Adipose tissue (tissue), 3 donors: ENCODE measurements around the gene PIAS3. TPM values are rescaled to one million over a fixed set of nuclear protein-coding genes. Genes with fewer than 3 reads are reported as not detected.
A peak's percentile ranks its signal among the peaks of the same experiment; 100 is the strongest.

ENCODE experiments used
- H3K27ac ChIP-seq: one replicate; pipeline ENCODE4 v1.5.1; 2013; ENCODE audit warnings: low read depth, low read length
- WGBS, 3 donors: extraction: QIAGEN DNeasy Blood & Tissue Kit; methylation state at CpG; one replicate each; pipeline ENCODE4 v1.1.7; 2013; 5-methylcytosine and 5-hydroxymethylcytosine counted together
- polyA plus RNA-seq, 3 donors: library from polyadenylated mRNA; stranded (reverse); fragments of 200-250 nt; gene quantifications; one replicate each; pipeline ENCODE4 v1.2.3, GENCODE V29; 2013
- donor health status: healthy with polysubstance abuse.
- donor health status: Bipolar disorder and iron deficiency.
- donor health status: healthy.

PIAS3 gene
- 10 to 100 TPM; 12.0 to 21.7 (median 17.4) TPM for polyA plus RNA-seq

DNA sequence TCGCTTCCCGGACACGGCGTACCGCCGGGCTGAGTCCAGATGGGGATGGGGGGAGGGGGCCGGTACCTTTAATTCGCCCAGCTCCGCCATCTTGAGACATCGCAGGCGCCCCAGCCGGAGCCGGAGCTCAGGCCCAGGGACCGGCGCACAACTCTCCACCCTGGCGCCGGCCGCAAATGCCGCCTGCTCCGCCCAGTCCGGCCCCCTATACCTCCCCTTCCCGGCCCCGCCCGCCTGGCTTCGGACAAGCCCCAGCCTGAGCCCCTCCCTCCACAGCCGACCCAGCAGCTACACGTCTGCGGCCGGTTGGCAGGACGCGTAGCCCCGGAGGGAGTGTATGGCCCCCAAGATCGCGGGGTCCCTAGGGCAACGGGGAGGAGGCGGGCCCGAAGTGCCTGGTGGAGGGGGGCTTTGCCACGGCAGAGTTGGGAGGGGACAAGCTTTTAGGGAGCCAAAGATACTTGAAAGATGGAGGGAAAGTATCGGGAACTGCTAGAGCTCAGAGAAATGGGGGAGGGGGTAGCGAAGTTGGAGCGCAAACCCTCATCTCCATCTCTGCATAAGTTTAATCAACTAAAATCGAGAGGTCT, at the start of gene PIAS3:
PIAS3 (minus strand) TSS at position 181 of the 590 bp plus-strand sequence; CDS start at position 90, 91 bp downstream.
- 1% methylated on average over 33 to 42 of the region's 42 CpGs for WGBS, 3 donors

GRCh38 chr1:145908653-145909052, 49.8 kb upstream of the PIAS3 start:
- WGBS, 3 donors: 54 to 67% (median 67%) methylated on average over 1 of the region's 1 CpG
- H3K27ac ChIP-seq: no peak overlapping the region

More for the DNA sequence above, at the start of gene PIAS3:
- peak within 1 kb of the TSS; percentile 9 for H3K27ac ChIP-seq

DNA sequence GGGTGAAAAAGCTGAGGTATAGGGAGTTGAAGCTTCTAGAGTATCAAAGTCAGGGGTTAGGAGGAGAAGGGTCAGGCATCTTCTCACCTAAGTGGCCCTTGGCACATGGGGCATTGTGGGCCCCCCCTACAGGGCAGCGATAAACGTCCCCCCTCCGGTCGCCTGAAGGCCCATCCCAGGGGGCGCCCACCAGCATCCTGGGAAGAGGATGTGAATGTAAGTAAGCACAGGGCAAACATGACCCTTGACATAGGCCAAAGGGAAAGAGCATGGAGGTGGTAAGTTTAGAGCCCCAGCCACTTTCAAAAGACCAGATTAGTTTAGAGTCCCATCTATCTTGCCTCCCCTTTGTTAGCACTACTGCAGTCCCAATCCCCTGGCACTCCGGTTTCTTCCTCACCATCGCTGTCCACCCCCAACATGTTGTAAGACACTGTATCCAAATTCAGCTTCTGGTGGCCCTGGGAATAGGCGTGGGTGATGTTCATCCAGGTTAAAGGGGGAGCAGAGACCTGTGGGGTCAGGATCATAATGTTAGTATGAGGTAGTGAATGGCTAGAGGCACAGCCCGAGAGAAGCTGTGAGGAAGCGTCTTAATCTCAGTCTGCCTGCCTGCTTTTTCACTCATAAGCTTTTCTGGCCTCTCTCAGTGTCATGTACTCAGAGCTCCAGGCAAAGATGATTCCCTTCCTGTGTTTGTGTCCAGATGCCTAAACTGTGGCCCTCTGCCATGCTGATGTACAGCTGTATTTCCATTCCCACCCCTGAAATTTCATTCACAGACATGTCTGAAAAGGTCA, 48.3 kb upstream of the PIAS3 start:
- WGBS, 3 donors: 69 to 83% (median 74%) methylated on average over 9 to 10 of the region's 10 CpGs
- H3K27ac ChIP-seq: no peak overlapping the region

- 84 to 92% (median 89%) methylated on average over 12 of the region's 12 CpGs for WGBS, 3 donors
- no peak overlapping the region for H3K27ac ChIP-seq
Observed at GRCh38 chr1:145901312-145902021, 42.6 kb upstream of the PIAS3 start.

DNA sequence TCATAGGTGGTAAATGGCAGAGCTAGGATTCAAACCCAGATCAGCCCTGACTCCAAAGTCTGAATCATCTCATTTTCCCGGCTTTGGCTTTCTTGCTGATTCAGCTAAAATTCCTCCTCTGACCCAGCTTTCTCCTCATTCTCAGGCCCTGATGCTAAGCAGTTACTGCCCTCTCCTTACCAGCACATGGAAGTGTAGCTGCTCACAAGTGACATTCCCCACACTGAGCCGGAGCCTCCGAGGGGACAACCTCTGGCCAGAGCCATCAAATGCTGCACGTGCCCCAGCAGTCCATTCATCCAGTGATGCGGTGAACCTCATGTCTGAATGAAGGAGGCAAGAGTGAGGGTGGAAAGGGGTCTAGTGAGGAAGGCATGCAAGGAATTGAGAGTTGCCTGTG, 39.9 kb upstream of the PIAS3 start:
- H3K27ac ChIP-seq: no peak overlapping the region
- WGBS, 3 donors: 81 to 90% (median 88%) methylated on average over 5 of the region's 5 CpGs

GRCh38 chr1:145897969-145898368, 39.1 kb upstream of the PIAS3 start:
- H3K27ac ChIP-seq: no peak overlapping the region
- WGBS, 3 donors: 62 to 91% (median 89%) methylated on average over 1 of the region's 1 CpG

DNA sequence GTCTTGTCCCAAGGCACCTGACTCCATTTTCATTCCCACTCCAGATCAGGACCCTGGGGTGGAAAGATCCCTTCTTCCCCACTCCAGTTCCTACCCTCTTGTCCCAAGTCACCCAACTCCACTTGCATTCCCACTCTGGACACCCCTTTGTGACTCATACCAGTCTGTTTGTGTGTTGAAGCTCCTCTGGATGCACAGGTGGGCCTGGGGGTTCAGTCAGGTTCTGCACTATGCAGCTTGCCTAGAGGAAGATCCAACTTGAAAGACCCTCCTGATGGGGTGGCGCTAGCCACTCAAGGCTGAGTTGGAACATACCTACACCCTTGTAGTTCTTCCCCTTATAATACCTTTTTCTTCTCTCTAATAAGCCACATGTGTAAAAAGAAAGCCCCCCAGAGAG, 36.6 kb upstream of the PIAS3 start:
- H3K27ac ChIP-seq: no peak overlapping the region

DNA sequence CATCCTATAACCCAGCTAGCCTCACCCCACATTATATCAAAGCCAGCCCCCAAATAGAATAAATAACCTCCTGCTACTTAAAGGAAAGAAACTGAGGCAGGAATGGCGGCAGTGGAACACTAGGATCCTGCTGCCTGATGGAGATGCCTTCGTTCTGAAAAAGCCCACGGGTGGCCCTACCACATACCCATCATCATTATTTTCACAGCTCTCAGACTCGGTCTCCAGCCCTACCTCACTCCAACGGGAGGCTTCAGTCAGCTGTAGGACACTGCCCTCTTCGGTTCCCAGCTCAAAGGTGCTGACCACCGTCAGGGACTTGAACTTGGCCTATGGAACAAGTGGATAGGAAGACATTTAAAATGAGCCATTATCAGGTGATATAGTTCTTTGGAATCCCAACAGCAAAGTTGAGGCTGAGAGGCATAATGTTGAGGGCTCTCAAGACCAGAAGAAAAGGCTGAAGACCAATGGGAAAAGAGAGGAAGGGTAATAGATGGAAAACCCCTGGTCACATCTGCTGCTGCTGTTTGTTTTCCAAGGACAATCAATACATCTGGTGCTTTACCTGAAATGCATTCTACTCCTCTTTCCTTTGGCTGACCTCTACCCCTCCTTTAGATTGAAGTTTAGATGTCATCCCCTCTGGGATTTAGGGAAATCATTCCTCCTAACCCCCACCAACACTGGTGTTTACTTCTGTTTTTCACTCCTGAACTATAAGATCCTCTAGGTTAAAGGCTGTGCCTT, 34.6 kb upstream of the PIAS3 start:
- no peak overlapping the region for H3K27ac ChIP-seq
- 87 to 92% (median 88%) methylated on average over 7 of the region's 7 CpGs for WGBS, 3 donors

More for the DNA sequence above, 36.6 kb upstream of the PIAS3 start:
- 95 to 100% (median 97%) methylated on average over 1 of the region's 1 CpG for WGBS, 3 donors

DNA sequence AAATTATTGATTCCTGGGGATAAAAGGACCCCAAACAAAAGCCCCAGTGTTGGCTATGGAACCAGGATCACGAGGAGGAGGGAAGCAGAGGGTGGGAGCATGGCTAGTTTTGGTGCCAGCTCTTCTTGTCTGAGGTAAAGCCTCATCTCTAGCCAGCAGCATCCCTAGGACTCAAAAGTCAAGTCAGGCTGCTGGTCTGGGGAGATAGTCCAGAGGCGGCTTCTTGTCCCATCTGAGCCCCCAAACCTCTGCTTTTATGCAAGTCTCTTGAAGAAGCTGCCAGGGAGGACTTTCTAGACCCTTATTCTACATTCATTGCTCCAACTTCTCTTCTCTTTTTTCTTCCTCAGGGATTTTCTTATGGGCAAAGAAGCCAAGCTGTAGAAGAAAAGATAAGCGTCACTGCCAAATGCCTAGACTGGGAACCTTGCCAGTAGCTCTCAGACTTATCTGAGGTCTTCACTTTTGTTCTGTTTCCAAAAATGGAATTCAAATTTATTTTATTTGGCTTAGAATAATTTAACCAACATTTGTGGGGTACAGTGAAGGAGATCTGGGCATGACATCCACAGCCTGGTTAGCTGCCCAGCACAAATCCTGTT, 33.7 kb upstream of the PIAS3 start:
- WGBS, 3 donors: 36 to 53% (median 44%) methylated on average over 3 of the region's 3 CpGs
- H3K27ac ChIP-seq: peak overlapping the region; percentile 71

DNA sequence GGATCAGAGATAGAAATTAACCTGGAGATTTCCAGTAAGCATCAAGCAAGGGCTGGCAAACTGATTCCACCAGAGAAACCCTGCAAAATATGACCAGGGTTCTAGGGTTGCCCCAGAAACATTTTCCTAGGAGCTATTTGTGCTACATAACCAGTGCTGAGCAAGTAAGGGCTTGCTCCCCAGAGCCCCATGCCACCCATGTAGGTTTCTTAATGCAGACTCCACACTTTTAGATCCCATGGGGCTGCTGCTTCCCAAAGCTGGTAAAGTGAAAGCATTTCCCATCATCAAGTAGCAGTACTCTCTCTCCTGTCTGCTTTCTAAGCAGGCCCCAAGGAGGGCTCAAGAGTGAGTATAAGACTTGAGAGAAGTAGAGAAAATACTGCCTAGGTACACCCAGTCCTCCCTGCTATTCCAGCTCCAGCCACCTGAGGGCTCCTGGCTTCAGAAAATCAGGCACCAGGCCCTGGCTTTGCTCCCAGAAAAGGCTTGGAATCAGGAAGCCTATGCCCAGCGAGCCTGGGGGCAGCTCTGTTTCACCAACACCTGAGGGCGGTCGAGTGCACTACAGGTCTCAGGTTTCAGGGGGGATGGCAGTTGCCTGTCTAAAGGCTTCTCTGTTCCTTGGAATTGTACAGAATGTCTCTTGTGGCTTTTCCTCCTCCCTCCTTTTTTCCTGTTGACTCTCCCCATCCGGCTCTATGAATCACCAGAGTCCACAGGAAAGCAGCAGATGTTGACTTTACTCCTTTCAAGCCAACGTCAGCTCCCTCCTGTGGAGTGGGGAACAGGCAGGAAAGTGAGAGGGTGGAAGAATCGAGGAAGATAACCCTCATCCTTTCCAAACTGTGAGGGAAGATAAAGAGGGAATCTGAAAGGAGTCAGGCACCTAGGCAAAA, 33.0 kb upstream of the PIAS3 start:
- 5 to 7% (median 6%) methylated on average over 6 of the region's 6 CpGs for WGBS, 3 donors

GRCh38 chr1:145891143-145891542, 32.3 kb upstream of the PIAS3 start:
- WGBS, 3 donors: 8 to 54% (median 20%) methylated on average over 1 of the region's 1 CpG

More for the DNA sequence above, 33.0 kb upstream of the PIAS3 start:
- peak overlapping the region; percentile 71 for H3K27ac ChIP-seq

GRCh38 chr1:145889722-145890121, 30.8 kb upstream of the PIAS3 start:
- no peak overlapping the region for H3K27ac ChIP-seq
- WGBS, 3 donors: 73 to 91% (median 76%) methylated on average over 3 of the region's 3 CpGs

More at GRCh38 chr1:145891143-145891542, 32.3 kb upstream of the PIAS3 start:
- H3K27ac ChIP-seq: no peak overlapping the region

GRCh38 chr1:145887631-145888030, 28.8 kb upstream of the PIAS3 start:
- WGBS, 3 donors: 49 to 85% (median 80%) methylated on average over 5 of the region's 5 CpGs
- H3K27ac ChIP-seq: no peak overlapping the region

GRCh38 chr1:145886816-145887215, 27.9 kb upstream of the PIAS3 start:
- no peak overlapping the region for H3K27ac ChIP-seq
- WGBS, 3 donors: 67% methylated on average over 8 of the region's 8 CpGs

DNA sequence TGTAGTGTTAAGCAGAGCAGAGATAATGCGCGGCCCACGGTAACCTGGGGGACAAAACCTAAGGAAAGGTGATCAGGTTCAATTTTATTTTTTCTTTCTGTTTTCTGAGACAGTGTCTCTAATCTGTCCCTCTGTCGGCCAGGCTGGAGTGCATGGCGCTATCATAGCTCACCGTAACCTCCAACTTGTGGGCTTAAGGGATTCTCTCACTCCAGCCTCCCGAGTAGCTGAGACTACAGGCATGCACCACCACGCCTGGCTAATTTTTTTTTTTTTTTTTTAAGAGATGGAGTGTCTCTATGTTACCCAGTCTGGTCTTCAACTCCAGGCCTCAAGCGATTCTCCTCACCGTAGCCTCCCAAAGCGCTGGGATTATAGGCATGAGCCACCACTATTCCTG, 27.5 kb upstream of the PIAS3 start:
- WGBS, 3 donors: 41 to 48% (median 48%) methylated on average over 11 of the region's 11 CpGs

DNA sequence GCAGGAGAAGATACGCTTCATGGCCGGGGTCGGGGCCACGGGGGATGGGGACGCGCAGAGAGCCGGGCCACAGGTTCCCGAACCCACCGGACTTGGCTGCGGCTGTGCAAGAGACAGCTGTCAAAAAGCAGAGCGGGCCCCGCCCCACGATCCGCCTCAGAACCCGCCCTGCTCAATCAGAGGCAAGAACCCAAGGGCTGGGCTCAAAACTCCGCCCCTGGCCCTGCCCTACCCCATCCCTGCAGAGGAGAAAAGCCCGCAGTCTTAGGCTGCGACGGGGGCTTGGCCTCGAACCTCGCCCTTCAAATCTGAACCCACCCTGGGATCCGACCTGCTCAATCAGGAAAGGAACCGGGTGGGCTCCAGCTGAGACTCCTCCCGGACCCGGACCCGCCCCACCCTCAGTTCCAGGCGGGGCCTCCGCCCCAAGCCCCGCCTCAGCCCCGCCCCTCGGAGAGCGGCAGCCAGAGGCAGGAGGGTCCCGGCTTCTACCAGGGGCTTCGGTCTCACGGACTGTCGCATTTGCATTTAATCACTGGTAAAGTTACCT, 26.9 kb upstream of the PIAS3 start, which contains the start of gene ANKRD35:
ANKRD35 (minus strand) TSS at position 129 of the 550 bp plus-strand sequence; CDS start at position 21, 108 bp downstream.
- no peak within 1 kb of the TSS for H3K27ac ChIP-seq

More for the DNA sequence above, 27.5 kb upstream of the PIAS3 start:
- H3K27ac ChIP-seq: no peak overlapping the region

GRCh38 chr1:145884675-145885074, 25.8 kb upstream of the PIAS3 start:
- no peak overlapping the region for H3K27ac ChIP-seq
- WGBS, 3 donors: 84 to 95% (median 95%) methylated on average over 1 of the region's 1 CpG

More for the DNA sequence above, 26.9 kb upstream of the PIAS3 start, which contains the start of gene ANKRD35:
- 1 to 2% (median 1%) methylated on average over 36 of the region's 36 CpGs for WGBS, 3 donors
